ENCODE data around the gene KRT17.
"Not testable (repeated sequence)": the region's sequence is repeated elsewhere in the genome, so short reads cannot be mapped to it uniquely, and the experiment has no call there.

KRT17 gene

DNA sequence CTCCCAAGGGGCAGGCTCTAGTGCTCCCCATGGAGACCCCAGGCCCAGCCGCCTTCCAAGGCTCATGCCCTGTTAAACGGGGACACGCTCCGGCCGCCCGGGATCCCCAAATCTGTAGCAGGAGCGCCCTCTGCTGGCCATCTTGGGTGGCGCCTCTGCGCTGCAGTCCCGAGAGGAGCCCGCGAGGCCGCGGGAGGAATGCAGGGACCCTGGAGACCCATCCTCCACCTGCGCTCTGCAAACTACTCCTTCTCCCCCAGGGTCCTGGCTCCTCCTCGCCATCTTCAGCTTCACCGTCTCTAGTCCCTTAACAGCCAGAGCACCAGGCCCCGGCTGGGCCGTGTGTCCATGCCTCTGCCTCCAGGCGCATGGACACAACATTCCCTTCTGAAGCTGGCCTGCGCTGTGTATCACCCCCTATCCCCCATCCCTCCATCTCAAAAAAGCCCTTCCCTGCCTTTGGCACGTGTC, 23.6 kb upstream of the KRT17 start:
- FAIRE-seq: no peak
- DNase-seq (ENCODE audit: insufficient read length, low spot score): peak; percentile 80
- TF ChIP-seq, protein P1, sequence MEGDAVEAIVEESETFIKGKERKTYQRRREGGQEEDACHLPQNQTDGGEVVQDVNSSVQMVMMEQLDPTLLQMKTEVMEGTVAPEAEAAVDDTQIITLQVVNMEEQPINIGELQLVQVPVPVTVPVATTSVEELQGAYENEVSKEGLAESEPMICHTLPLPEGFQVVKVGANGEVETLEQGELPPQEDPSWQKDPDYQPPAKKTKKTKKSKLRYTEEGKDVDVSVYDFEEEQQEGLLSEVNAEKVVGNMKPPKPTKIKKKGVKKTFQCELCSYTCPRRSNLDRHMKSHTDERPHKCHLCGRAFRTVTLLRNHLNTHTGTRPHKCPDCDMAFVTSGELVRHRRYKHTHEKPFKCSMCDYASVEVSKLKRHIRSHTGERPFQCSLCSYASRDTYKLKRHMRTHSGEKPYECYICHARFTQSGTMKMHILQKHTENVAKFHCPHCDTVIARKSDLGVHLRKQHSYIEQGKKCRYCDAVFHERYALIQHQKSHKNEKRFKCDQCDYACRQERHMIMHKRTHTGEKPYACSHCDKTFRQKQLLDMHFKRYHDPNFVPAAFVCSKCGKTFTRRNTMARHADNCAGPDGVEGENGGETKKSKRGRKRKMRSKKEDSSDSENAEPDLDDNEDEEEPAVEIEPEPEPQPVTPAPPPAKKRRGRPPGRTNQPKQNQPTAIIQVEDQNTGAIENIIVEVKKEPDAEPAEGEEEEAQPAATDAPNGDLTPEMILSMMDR (IDR thresholded peaks at IDR 0.05; ENCODE audit: insufficient read depth, missing control alignments): peak; percentile 94

DNA sequence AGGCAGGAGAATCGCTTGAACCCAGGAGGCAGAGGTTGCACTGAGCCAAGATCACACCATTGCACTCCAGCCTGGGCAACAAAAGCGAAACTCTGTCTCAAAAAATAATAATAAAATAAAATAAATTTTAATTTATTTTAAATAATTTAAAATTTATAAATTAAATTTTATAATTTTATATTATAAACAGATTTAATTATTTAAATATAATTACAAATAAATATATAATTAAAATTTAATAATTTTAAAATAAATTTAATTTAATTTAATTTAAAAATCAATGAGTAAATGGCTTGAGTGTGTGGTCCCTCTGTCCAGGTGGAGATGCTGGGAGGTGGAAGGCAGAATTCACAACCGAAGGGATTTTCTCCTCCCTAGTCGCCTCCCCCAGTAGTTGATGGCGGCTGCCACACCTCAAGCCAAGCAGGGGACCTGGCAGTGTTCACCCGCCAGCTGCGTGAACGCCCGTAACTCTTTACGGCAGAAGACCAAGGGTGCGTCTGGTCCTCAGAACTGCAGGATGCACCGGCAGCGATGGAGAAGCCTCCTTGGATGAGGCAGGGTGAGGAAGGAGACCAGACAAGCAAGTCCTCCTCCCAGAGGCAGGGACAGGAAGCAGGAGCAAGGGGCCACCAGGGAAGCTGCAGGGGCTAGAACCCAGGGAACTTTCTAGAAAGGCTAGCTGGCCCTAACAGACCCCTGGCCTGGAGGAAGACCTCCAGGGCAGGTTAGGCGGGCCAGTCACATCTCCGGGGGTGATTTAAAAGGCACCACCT, 22.9 kb upstream of the KRT17 start:
- TF ChIP-seq, protein P1 (IDR thresholded peaks at IDR 0.05; ENCODE audit: insufficient read depth, missing control alignments): no peak
- FAIRE-seq (no peak), DNase-seq (ENCODE audit: insufficient read length, low spot score) (no peak)

DNA sequence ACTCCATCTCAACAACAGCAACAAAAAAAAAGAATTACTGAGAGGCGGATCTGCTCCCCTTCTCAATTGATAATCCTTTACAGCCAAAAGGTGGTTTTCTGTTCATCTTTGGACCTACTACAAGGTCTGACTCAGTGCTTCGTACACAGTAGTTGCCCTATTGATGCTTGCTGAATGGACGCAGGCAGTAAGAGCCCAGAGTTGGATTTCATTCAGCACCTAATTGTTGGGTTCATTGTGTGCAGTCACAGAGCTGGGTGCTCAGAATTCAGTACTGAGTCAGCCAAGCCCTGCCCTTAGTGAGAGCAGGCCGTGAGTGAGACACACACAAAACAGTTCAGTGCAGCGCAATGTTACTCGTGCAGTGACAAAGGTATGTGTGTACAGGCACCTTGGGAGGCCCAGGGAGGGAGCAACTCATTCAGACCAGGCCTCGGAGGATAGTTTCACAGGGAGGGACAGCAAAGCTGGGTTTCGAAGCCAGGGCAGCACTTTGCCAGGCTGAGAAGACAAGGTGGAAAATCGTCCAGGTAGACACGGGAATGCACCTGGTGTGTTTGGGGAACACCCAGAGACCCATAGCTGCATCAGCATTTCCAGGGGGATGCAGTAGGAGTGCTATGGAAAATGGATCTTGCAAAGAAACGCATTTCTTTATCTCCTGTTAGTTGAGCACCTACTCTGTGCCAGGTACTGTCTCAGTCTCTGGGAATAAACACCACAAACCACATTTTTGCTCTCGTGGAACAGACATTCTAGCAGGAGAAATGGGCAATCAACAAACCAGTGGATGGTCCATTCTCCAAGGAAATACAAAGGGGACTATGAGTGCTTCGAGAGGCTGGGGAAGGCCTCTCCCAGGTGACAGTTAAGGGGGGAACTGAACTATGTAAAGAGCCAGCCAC, 18.1 kb upstream of the KRT17 start:
- TF ChIP-seq, protein P1 (IDR thresholded peaks at IDR 0.05; ENCODE audit: insufficient read depth, missing control alignments): no peak
- FAIRE-seq (no peak), DNase-seq (ENCODE audit: insufficient read length, low spot score) (no peak)

DNA sequence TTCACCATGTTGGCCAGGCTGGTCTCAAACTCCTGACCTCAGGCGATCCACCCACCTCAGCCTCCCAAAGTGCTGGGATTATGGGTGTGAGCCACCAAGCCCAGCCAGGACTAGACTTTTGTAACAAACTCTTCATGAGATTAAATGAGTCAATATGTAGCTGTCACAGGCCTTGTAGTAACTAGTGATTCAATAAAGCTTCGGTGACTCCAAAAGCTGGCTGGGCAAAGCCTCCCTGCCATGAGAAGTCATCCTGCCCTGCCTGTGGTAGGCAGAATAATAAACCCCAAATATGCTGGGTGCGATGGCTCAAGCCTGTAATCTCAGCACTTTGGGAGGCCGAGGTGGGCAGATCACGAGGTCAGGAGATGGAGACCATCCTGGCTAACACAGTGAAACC, 16.2 kb upstream of the KRT17 start:
- not testable (repeated sequence) for FAIRE-seq

DNA sequence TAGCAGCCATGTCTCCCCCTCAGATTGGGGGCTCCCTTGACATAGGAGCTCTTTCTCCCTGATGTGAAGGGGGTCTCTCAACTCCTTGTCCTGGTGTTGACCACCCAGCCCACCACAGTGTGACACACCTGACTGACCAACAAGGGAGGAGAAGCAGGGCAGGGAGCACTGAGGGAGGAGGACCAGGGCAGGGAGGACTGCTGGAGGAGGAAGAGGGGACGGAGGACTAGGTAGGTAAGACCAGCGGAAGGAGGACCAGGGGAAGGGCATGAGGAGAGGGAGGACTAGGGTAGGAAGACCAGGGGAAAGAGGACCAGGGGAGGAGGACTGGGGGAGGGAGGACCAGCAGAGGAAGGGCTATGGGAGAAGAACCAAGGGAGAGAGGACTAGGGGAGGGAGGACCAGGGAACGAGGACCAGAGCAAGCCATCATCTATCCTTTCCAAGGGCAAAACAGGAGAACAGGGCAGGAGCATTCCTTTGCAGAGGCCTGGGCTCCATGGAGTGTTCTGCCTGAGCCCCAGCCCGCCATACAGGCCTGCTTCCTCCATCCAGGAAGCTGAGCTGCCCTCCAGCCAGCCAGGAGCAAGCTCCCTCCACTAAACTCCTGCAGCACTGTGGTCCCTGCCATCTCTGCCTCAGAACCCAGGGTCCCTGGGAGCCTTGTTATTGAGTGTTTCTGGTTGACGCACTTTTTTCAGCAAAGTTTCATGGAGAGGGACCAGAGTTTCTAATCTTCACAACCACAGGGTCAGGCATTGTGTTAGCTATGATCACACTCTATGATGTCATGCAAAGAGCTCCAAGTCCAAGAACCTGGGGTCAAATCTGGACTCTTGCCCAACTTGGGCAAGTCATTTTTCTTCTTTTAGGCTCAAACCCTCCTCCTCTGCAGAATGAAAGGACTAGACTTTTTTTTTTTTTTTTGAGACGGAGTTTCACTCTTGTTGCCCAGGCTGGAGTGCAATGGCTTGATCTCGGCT, 15.4 kb upstream of the KRT17 start:
- DNase-seq (ENCODE audit: insufficient read length, low spot score) (no peak), FAIRE-seq (no peak)
- TF ChIP-seq, protein P1 (IDR thresholded peaks at IDR 0.05; ENCODE audit: insufficient read depth, missing control alignments): no peak

More for the DNA sequence above, 16.2 kb upstream of the KRT17 start:
- DNase-seq (ENCODE audit: insufficient read length, low spot score): not testable (repeated sequence)

DNA sequence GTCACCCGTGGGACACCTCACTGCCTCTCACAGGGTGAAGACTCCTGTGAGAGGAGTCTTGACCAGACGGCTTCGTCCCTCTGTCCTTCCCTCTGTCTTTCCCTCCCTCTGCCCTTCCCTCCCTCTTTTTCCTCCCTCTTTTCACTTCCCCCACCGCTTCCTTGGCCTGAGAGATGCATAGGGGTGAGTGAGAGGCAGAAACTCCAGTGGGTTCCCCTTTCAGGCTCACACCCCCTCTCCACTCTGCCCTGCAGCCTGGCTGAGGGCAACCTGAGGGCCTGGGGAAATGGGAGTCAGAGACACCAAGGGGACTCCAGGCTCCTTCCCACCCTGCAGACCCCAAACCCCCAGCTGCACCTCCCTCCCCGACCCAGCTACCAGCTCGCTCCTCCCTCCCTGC, 14.6 kb upstream of the KRT17 start:
- TF ChIP-seq, protein P1 (IDR thresholded peaks at IDR 0.05; ENCODE audit: insufficient read depth, missing control alignments): no peak
- FAIRE-seq (no peak), DNase-seq (ENCODE audit: insufficient read length, low spot score) (no peak)

DNA sequence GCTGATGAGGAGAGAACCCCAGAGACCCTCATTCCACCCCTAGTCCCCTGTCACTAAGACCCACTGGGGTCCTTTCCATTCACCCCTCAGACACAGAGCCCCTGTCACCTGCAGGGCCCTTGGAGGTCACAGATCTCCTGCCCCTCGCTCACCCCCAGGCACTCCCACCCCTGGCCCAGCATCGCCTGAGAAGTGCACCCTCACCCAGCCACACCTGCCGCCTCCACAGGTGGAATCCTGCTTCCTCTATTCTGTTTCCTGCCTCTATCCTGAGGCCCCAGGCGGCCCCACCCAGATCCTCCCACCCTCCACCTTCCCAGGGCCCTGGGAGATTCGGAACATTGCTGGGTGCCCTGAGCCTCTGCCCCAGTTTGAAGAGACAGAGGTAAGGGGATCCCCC, 13.8 kb upstream of the KRT17 start:
- DNase-seq (ENCODE audit: insufficient read length, low spot score) (no peak), FAIRE-seq (no peak)
- TF ChIP-seq, protein P1 (IDR thresholded peaks at IDR 0.05; ENCODE audit: insufficient read depth, missing control alignments): no peak
